Measurements from ENCODE around the gene CDKAL1.

CDKAL1 gene

DNA sequence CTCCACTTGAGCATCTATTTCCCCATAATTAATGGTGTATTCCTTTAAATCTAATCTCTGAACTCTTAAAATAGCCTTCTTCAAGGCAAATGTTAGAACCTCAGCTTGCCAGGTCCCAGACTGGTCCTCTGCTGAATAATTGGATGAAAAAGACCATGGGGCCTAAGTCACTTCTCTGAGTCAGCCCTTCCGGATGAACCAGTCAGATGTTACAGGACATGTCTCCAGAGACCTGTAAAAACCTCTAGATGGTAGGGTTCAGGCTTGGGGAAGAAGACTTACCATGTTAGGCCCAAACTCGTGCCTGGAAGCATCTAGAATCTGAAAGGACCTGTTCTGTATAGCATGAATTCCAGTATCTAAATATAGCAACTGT, 97.3 kb downstream of the CDKAL1 start:
- no peak for TF ChIP-seq CTCF (IDR thresholded peaks at IDR 0.05; ENCODE audit: insufficient read depth, low read length, missing control alignments)

DNA sequence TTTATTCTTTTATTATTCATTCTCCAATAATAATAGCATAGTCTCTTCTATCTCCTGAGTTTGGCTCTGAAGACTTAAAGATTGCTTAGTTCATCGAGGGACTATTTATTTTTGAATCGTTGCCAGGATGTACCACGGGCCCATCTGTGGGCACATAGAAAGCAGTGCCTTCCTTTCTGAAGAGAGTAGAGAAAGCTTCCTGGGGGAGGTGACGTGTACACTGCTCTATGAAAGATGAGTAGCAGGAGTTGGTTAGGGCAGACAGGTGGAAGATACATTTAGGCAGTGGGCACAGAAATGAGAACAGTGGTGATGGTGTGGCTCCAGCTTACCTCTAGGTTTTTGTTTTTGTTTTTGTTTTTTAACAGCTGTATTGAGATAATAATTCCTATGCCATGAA, 98.4 kb downstream of the CDKAL1 start:
- POLR2A ChIA-PET = no interaction called here
- no peak for DNase-seq (ENCODE audit: low read depth, low spot score)
- CTCF ChIA-PET = no interaction called here

More for the DNA sequence above, 97.3 kb downstream of the CDKAL1 start:
- no peak overlapping the region for H3K4me3 ChIP-seq (ENCODE audit: low read depth, low read length)
- POLR2A ChIA-PET = no interaction called here
- CTCF ChIA-PET = no interaction called here
- DNase-seq (ENCODE audit: low read depth, low spot score) = no peak

GRCh38 chr6:20633566-20634340, 99.5 kb downstream of the CDKAL1 start:
- CTCF ChIA-PET = no interaction called here
- POLR2A ChIA-PET = no interaction called here
- H3K4me3 ChIP-seq (ENCODE audit: low read depth, low read length) = no peak overlapping the region
- no peak for DNase-seq (ENCODE audit: low read depth, low spot score)
- TF ChIP-seq CTCF (IDR thresholded peaks at IDR 0.05; ENCODE audit: insufficient read depth, low read length, missing control alignments) = no peak

More for the DNA sequence above, 98.4 kb downstream of the CDKAL1 start:
- no peak overlapping the region for H3K4me3 ChIP-seq (ENCODE audit: low read depth, low read length)
- no peak for TF ChIP-seq CTCF (IDR thresholded peaks at IDR 0.05; ENCODE audit: insufficient read depth, low read length, missing control alignments)

- no peak for TF ChIP-seq CTCF (IDR thresholded peaks at IDR 0.05; ENCODE audit: insufficient read depth, low read length, missing control alignments)
- CTCF ChIA-PET = no interaction called here
- no peak for DNase-seq (ENCODE audit: low read depth, low spot score)
- H3K4me3 ChIP-seq (ENCODE audit: low read depth, low read length) = no peak overlapping the region
- POLR2A ChIA-PET = no interaction called here
Measured at GRCh38 chr6:20639161-20639560, 104.9 kb downstream of the CDKAL1 start.

DNA sequence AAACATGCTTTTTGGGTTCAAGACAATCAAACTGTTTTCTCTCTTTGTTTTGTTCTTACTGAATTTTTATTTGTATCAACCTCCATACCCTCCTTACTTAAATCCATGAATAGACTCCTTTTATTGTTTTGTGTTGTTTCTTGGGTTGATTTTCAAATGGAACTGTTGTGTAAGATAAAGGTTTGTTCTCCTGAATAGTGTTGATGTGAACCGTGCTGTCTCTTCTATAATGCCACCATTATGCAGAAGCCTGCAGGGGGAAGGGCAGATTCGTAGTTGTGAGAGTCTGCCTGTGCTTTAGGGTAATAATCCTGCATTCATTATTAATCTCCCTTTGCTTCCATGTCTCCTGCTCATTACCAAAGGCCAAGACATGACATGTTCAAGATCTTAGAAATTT, 105.9 kb downstream of the CDKAL1 start:
- ChIA-PET CTCF (no interaction called here), POLR2A (no interaction called here)
- DNase-seq (ENCODE audit: low read depth, low spot score) = no peak
- no peak overlapping the region for H3K4me3 ChIP-seq (ENCODE audit: low read depth, low read length)
- no peak for TF ChIP-seq CTCF (IDR thresholded peaks at IDR 0.05; ENCODE audit: insufficient read depth, low read length, missing control alignments)

GRCh38 chr6:20642441-20642840, 108.2 kb downstream of the CDKAL1 start:
- POLR2A ChIA-PET = no interaction called here

More at GRCh38 chr6:20642441-20642840, 108.2 kb downstream of the CDKAL1 start:
- TF ChIP-seq CTCF (IDR thresholded peaks at IDR 0.05; ENCODE audit: insufficient read depth, low read length, missing control alignments) = no peak
- CTCF ChIA-PET = interaction anchor here (0.6 kb wide), 1 partner anchor 27 kb away, joined by 3 read pairs; no protein-coding TSS in a partner anchor
- DNase-seq (ENCODE audit: low read depth, low spot score) = no peak
- no peak overlapping the region for H3K4me3 ChIP-seq (ENCODE audit: low read depth, low read length)
